ENCODE measurements around the gene RHAG. TPM values are rescaled to one million over a fixed set of nuclear protein-coding genes. Genes with fewer than 3 reads are reported as not detected.

The RHAG gene
- total RNA-seq, 1 donor from 2014 or later = not detected

- Mint-ChIP-seq H3K36me3 (ENCODE audit: low read depth, unreplicated experiment) (no peaks in the 10 kb centered on the region), H3K27me3 (ENCODE audit: low read depth, unreplicated experiment) (no peaks in the 10 kb centered on the region), H3K27ac (ENCODE audit: unreplicated experiment) (no peak overlapping the region), H3K4me3 (ENCODE audit: unreplicated experiment) (no peak overlapping the region), H3K4me1 (ENCODE audit: low read depth, unreplicated experiment) (no peaks in the 10 kb centered on the region), H3K9me3 (ENCODE audit: unreplicated experiment) (no peaks in the 10 kb centered on the region)
- Histone ChIP-seq H4K20me1 (ENCODE audit: insufficient read depth, low read length) (no peaks in the 10 kb centered on the region), H3K4me3 (ENCODE audit: insufficient read depth, low read depth, low read length) (no peak overlapping the region), H3K4me2 (ENCODE audit: low read length) (no peak overlapping the region), H3K79me2 (ENCODE audit: insufficient read depth, low read length) (no peaks in the 10 kb centered on the region), H3K9me3 (ENCODE audit: insufficient read depth, low read depth, low read length) (no peaks in the 10 kb centered on the region), H3K27ac (ENCODE audit: low read depth, low read length) (no peak overlapping the region), H3K9ac (ENCODE audit: low read length) (no peak overlapping the region), H2AFZ (ENCODE audit: low read depth, low read length) (no peak overlapping the region), H3K36me3 (ENCODE audit: insufficient read depth, low read length) (no peaks in the 10 kb centered on the region), H3K4me1 (ENCODE audit: insufficient read depth, low read length) (no peaks in the 10 kb centered on the region), H3K27me3 (ENCODE audit: insufficient read depth, low read length) (no peaks in the 10 kb centered on the region)
- DNase-seq (ENCODE audit: low read depth) (no peak), FAIRE-seq (no peak)
- no peak for TF ChIP-seq CTCF (IDR thresholded peaks at IDR 0.05; ENCODE audit: insufficient read depth, low read depth, low read length)
- no peak for TF ChIP-seq EZH2 (IDR thresholded peaks at IDR 0.05; ENCODE audit: insufficient read depth, low read length)
Observed at GRCh38 chr6:49635978-49636712, 494 bp downstream of the RHAG start.

GRCh38 chr6:49635480-49635879 lies 1.2 kb downstream of the RHAG start:
- H3K4me2 ChIP-seq (ENCODE audit: low read length) = no peak overlapping the region
- no peak for FAIRE-seq

More at GRCh38 chr6:49635480-49635879, 1.2 kb downstream of the RHAG start:
- Histone ChIP-seq H4K20me1 (ENCODE audit: insufficient read depth, low read length) (no peaks in the 10 kb centered on the region), H3K27me3 (ENCODE audit: insufficient read depth, low read length) (no peaks in the 10 kb centered on the region), H3K4me3 (ENCODE audit: insufficient read depth, low read depth, low read length) (no peak overlapping the region), H3K36me3 (ENCODE audit: insufficient read depth, low read length) (no peaks in the 10 kb centered on the region), H3K27ac (ENCODE audit: low read depth, low read length) (no peak overlapping the region), H2AFZ (ENCODE audit: low read depth, low read length) (no peak overlapping the region), H3K4me1 (ENCODE audit: insufficient read depth, low read length) (no peaks in the 10 kb centered on the region), H3K9ac (ENCODE audit: low read length) (no peak overlapping the region), H3K79me2 (ENCODE audit: insufficient read depth, low read length) (no peaks in the 10 kb centered on the region), H3K9me3 (ENCODE audit: insufficient read depth, low read depth, low read length) (no peaks in the 10 kb centered on the region)
- Mint-ChIP-seq H3K9me3 (ENCODE audit: unreplicated experiment) (no peaks in the 10 kb centered on the region), H3K36me3 (ENCODE audit: low read depth, unreplicated experiment) (no peaks in the 10 kb centered on the region), H3K4me3 (ENCODE audit: unreplicated experiment) (no peak overlapping the region), H3K27ac (ENCODE audit: unreplicated experiment) (no peak overlapping the region), H3K27me3 (ENCODE audit: low read depth, unreplicated experiment) (no peaks in the 10 kb centered on the region), H3K4me1 (ENCODE audit: low read depth, unreplicated experiment) (no peaks in the 10 kb centered on the region)
- TF ChIP-seq CTCF (IDR thresholded peaks at IDR 0.05; ENCODE audit: insufficient read depth, low read depth, low read length) (no peak), EZH2 (IDR thresholded peaks at IDR 0.05; ENCODE audit: insufficient read depth, low read length) (no peak)
- DNase-seq (ENCODE audit: low read depth) = no peak
